NT2/D1 (cell line): Measurements from ENCODE around the gene SCLY.

Source experiments
- SUZ12 ChIP-seq: IDR thresholded peaks from 2 replicates; pipeline ENCODE4 v1.6.1; 2011; ENCODE audit not compliant: insufficient read length, insufficient read depth; ENCODE audit errors: extremely low read depth
- YY1 ChIP-seq: IDR thresholded peaks from 2 replicates; pipeline ENCODE4 v1.6.1; 2011; ENCODE audit not compliant: insufficient read length, insufficient read depth

GRCh38 chr2:238105506-238106338 is 44.9 kb downstream of the SCLY start:
- TF ChIP-seq YY1 (no peak), SUZ12 (no peak)
